Loucy (cell line): ENCODE measurements around the gene CEACAM16.

Source experiments
- H2AFZ ChIP-seq: fragments of 200-600 bp; sonication (generic); 2 replicates; pipeline ENCODE4 v1.6.0; 2016; ENCODE audit warnings: antibody characterized with exemption, mild to moderate bottlenecking, low read length, moderate library complexity
- H3F3A ChIP-seq: fragments of 200-600 bp; 2 replicates; pipeline ENCODE4 v1.6.0; 2016; ENCODE audit warnings: antibody characterized with exemption, low read depth, mild to moderate bottlenecking
- H3K27me3 ChIP-seq: fragments of 200-600 bp; sonication (generic); 2 replicates; pipeline ENCODE4 v1.6.1; 2014; ENCODE audit warnings: low read length, mild to moderate bottlenecking; ENCODE audit not compliant: insufficient read depth, poor library complexity, severe bottlenecking
- H3K36me3 ChIP-seq: fragments of 200-600 bp; sonication (generic); 2 replicates; pipeline ENCODE4 v1.6.1; 2016; ENCODE audit warnings: low read length; ENCODE audit not compliant: insufficient read depth
- H3K4me1 ChIP-seq: fragments of 200-600 bp; sonication (generic); 2 replicates; pipeline ENCODE4 v1.5.1; 2014; ENCODE audit warnings: low read length, mild to moderate bottlenecking; ENCODE audit not compliant: insufficient read depth, poor library complexity, severe bottlenecking
- H3K4me2 ChIP-seq: fragments of 200-600 bp; sonication (generic); 2 replicates; pipeline ENCODE4 v1.6.0; 2014; ENCODE audit warnings: antibody characterized with exemption, low read length, low read depth, mild to moderate bottlenecking; ENCODE audit not compliant: poor library complexity, severe bottlenecking
- H3K4me3 ChIP-seq: fragments of 200-600 bp; sonication (generic); 2 replicates; pipeline ENCODE4 v1.5.1; 2014; ENCODE audit warnings: low read length, mild to moderate bottlenecking, mixed read lengths; ENCODE audit not compliant: poor library complexity, severe bottlenecking
- H3K79me2 ChIP-seq: fragments of 200-600 bp; sonication (generic); 2 replicates; pipeline ENCODE4 v1.6.1; 2014; ENCODE audit warnings: low read length; ENCODE audit not compliant: insufficient read depth
- H3K9ac ChIP-seq: fragments of 200-600 bp; sonication (generic); 2 replicates; pipeline ENCODE4 v1.6.0; 2014; ENCODE audit warnings: mild to moderate bottlenecking, low read depth, low read length, moderate library complexity; ENCODE audit not compliant: poor library complexity, severe bottlenecking
- H3K9me2 ChIP-seq: fragments of 200-600 bp; sonication (generic); replicated peaks from 2 replicates; pipeline ENCODE4 v1.6.1; 2016; ENCODE audit warnings: low read depth, low read length, mixed read lengths
- H3K9me3 ChIP-seq: fragments of 200-600 bp; sonication (generic); 2 replicates; pipeline ENCODE4 v1.6.1; 2014; ENCODE audit warnings: mild to moderate bottlenecking, antibody characterized with exemption, low read length, low read depth; ENCODE audit not compliant: insufficient read depth
- H4K20me1 ChIP-seq: fragments of 200-600 bp; sonication (generic); 2 replicates; pipeline ENCODE4 v1.6.0; 2014; ENCODE audit warnings: antibody characterized with exemption, low read length, mild to moderate bottlenecking; ENCODE audit not compliant: insufficient read depth, poor library complexity, severe bottlenecking
- EZH2phosphoT487 ChIP-seq: fragments of 200-600 bp; IDR thresholded peaks from 2 replicates; pipeline ENCODE4 v1.6.1; 2018; ENCODE audit warnings: antibody characterized with exemption, mild to moderate bottlenecking, moderate library complexity, borderline replicate concordance
- TF ChIP-seq, protein P1 (sequence below): fragments of 200-600 bp; sonication (generic); conservative IDR thresholded peaks from 2 replicates; pipeline ENCODE4 v1.5.1; 2014; ENCODE audit warnings: mild to moderate bottlenecking, antibody characterized with exemption, low read length

Gene CEACAM16

DNA sequence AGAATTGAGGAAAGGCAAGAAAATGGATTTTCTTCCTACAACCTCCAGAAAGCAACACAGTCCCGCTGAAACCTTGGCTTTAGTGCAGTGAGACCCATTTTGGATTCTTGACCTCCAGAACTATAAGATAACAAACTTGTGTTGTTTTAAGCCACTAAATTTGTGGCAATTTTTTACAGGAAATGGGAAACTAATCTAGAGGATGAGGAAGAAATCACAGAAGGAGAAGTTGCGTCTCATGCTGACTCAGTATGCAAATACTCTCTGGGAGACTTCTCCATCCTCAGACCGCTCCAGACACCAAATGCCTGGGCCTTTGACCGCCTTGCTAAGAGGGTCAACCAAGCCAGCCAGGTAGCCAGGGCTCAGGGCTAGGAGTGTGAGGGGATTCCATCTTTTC is 13.1 kb upstream of the CEACAM16 start:
- no peaks in the 10 kb centered on the region for H3K9me3 ChIP-seq
- H3F3A ChIP-seq = no peaks in the 10 kb centered on the region
- H3K9me2 ChIP-seq = no peaks in the 10 kb centered on the region
- no peaks in the 10 kb centered on the region for H3K36me3 ChIP-seq
- H3K4me1 ChIP-seq = no peaks in the 10 kb centered on the region
- no peak overlapping the region for H3K9ac ChIP-seq
- no peaks in the 10 kb centered on the region for H3K79me2 ChIP-seq
- no peaks in the 10 kb centered on the region for H4K20me1 ChIP-seq
- TF ChIP-seq EZH2phosphoT487 = no peak
- TF ChIP-seq, protein P1, sequence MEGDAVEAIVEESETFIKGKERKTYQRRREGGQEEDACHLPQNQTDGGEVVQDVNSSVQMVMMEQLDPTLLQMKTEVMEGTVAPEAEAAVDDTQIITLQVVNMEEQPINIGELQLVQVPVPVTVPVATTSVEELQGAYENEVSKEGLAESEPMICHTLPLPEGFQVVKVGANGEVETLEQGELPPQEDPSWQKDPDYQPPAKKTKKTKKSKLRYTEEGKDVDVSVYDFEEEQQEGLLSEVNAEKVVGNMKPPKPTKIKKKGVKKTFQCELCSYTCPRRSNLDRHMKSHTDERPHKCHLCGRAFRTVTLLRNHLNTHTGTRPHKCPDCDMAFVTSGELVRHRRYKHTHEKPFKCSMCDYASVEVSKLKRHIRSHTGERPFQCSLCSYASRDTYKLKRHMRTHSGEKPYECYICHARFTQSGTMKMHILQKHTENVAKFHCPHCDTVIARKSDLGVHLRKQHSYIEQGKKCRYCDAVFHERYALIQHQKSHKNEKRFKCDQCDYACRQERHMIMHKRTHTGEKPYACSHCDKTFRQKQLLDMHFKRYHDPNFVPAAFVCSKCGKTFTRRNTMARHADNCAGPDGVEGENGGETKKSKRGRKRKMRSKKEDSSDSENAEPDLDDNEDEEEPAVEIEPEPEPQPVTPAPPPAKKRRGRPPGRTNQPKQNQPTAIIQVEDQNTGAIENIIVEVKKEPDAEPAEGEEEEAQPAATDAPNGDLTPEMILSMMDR = no peak
- H3K4me2 ChIP-seq = no peak overlapping the region
- H2AFZ ChIP-seq = no peak overlapping the region
- no peaks in the 10 kb centered on the region for H3K27me3 ChIP-seq
- no peak overlapping the region for H3K4me3 ChIP-seq

DNA sequence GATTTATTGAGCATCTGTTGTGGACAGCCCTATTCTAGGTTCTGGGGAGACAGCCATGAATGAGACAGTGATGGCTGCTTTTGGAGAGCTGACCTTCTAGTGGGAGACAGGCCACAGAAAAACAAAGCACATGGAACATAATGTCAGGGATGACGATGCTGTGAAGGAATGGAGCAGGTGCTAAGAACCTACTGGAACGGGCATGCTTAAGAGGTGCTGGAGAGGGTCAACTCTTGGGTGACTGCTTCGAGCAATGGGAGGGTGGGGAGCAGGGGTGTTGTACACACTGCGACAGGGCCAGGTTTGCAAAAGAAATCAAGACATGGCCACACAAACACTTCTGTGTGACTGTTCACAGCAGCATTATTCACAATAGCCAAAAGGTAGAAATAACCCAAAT is 12.1 kb upstream of the CEACAM16 start:
- H4K20me1 ChIP-seq = no peaks in the 10 kb centered on the region
- no peak overlapping the region for H2AFZ ChIP-seq
- no peaks in the 10 kb centered on the region for H3F3A ChIP-seq
- H3K9me3 ChIP-seq = no peaks in the 10 kb centered on the region
- H3K36me3 ChIP-seq = no peaks in the 10 kb centered on the region
- no peaks in the 10 kb centered on the region for H3K27me3 ChIP-seq
- H3K79me2 ChIP-seq = no peaks in the 10 kb centered on the region
- no peak overlapping the region for H3K9ac ChIP-seq
- no peak overlapping the region for H3K4me3 ChIP-seq
- H3K4me2 ChIP-seq = no peak overlapping the region
- no peaks in the 10 kb centered on the region for H3K9me2 ChIP-seq
- H3K4me1 ChIP-seq = peaks cover 3% of the 10 kb centered on the region
- TF ChIP-seq EZH2phosphoT487 = no peak
- TF ChIP-seq, protein P1 = no peak

DNA sequence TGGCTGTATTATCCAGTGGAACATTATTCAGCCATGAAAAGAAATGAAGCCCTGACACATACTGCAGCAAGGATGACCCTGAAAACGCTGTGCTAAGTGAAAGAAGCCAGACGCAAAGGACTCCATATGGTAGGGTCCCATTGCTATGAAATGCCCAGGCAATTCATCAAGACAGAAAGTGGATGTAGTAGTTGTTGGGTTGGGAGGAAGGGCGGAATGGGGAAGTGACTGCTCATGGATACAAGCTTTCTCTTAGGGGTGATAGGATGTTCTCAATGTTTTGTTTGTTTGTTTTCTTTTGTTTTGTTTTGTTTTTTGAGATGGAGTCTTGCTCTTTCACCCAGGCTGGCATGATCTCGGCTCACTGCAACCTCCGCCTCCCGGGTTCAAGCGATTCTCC is 11.1 kb upstream of the CEACAM16 start:
- H3K4me2 ChIP-seq = no peak overlapping the region
- no peaks in the 10 kb centered on the region for H4K20me1 ChIP-seq
- no peak for TF ChIP-seq EZH2phosphoT487
- TF ChIP-seq, protein P1 = no peak
- no peaks in the 10 kb centered on the region for H3K9me2 ChIP-seq
- H3K36me3 ChIP-seq = no peaks in the 10 kb centered on the region
- no peaks in the 10 kb centered on the region for H3K9me3 ChIP-seq
- H3K4me1 ChIP-seq = peaks cover 8% of the 10 kb centered on the region
- no peak overlapping the region for H2AFZ ChIP-seq
- H3K27me3 ChIP-seq = no peaks in the 10 kb centered on the region
- no peaks in the 10 kb centered on the region for H3K79me2 ChIP-seq
- no peak overlapping the region for H3K9ac ChIP-seq
- no peaks in the 10 kb centered on the region for H3F3A ChIP-seq
- H3K4me3 ChIP-seq = no peak overlapping the region
